ENCODE data around the gene TRIM44. TPM values are rescaled to one million over a fixed set of nuclear protein-coding genes. Genes with fewer than 3 reads are reported as not detected.

TRIM44 gene
- total RNA-seq, 3 donors from 2014 or later (not counting 1 experiment from before 2014, with no cell fraction given) = 47.0 to 62.6 (median 51.9) TPM

DNA sequence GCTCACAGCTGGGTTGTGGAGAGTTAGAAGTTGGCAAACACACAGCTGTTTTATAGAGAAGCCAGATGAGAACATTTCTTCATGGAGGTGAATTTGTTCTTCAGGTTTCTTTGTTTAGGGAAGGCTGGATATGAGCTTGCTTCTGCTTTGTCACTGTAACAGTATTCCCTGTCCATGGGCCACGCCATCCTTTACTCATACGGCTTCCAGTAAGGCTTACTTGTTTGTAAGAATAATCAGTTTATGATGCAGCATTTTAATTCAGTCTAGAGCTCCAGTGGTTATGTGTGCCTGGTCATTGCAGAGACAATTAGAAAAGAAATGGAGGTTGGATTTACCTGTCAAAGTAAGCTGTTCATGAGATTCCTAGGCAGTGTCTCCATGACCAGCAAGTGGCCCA lies 131.8 kb downstream of the TRIM44 start:
- Mint-ChIP-seq H3K9me3 (no peaks in the 10 kb centered on the region), H3K27me3 (ENCODE audit: low read depth in 2 of 2) (no peaks in the 10 kb centered on the region), H3K36me3 (peaks cover under 1% of the 10 kb centered on the region), H3K4me3 (no peak overlapping the region), H3K4me1 (peaks cover 49 to 56% of the 10 kb centered on the region in 2 donors), H3K27ac (no peak overlapping the region)
- intact Hi-C loops (cut with micrococcal nuclease) = no loop called here
- DNase-seq (no peak), ATAC-seq (no peak)
- Histone ChIP-seq H3K9me3 (ENCODE audit: control insufficient read depth, insufficient read depth, low read length) (no peaks in the 10 kb centered on the region), H3K36me3 (ENCODE audit: control insufficient read depth, insufficient read depth, low read length) (no peaks in the 10 kb centered on the region), H3K27me3 (ENCODE audit: control insufficient read depth, insufficient read depth, low read length) (no peaks in the 10 kb centered on the region), H3K4me3 (ENCODE audit: low read length) (no peak overlapping the region), H3K27ac (ENCODE audit: low read length) (no peak overlapping the region), H3K4me1 (ENCODE audit: control insufficient read depth, insufficient read depth, low read length) (no peaks in the 10 kb centered on the region)
- TF ChIP-seq, protein P1, sequence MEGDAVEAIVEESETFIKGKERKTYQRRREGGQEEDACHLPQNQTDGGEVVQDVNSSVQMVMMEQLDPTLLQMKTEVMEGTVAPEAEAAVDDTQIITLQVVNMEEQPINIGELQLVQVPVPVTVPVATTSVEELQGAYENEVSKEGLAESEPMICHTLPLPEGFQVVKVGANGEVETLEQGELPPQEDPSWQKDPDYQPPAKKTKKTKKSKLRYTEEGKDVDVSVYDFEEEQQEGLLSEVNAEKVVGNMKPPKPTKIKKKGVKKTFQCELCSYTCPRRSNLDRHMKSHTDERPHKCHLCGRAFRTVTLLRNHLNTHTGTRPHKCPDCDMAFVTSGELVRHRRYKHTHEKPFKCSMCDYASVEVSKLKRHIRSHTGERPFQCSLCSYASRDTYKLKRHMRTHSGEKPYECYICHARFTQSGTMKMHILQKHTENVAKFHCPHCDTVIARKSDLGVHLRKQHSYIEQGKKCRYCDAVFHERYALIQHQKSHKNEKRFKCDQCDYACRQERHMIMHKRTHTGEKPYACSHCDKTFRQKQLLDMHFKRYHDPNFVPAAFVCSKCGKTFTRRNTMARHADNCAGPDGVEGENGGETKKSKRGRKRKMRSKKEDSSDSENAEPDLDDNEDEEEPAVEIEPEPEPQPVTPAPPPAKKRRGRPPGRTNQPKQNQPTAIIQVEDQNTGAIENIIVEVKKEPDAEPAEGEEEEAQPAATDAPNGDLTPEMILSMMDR (IDR thresholded peaks at IDR 0.05) = no peak
- WGBS (ENCODE audit: insufficient coverage) = 95% methylated on average over 2 of the region's 2 CpGs

DNA sequence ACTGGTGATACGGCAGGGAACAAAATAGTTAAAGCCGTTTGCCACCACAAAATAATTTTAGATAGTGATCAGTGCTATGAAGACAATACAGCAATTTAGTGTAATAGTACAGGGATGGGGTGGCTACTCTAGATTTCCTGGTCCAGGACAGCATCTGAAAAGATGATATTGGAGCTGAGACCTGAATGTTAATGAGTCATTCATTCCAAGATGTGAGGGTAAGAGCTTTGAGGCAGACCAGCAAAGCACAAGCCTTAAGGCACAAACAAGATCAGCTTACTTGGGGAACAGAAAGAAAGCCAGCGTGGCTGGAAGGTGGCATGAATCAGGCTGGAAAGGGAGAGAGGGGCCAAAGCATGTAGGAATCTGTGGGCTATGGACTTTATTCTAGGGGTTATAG lies 132.3 kb downstream of the TRIM44 start:
- H3K4me1 Mint-ChIP-seq = peaks cover 54 to 61% of the 10 kb centered on the region in 2 donors

DNA sequence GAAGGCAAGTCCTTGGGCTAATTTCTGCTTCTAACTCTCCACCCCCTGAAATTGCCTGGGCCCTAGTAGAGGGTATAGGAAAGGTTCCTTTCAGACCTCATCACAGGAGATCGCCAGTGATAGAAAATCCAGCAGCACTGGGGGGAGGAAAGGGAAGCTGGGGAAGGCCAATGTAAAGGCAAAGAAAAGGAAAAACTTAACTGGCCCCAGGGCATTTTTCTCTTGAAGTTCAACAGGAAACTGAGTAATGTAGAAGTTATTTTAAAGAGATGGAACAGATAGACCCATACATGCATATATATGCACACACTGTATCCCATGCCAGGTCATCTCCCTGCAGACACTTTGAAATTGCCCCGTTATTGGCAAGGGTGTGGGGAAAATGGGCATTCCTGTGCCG lies 134.0 kb downstream of the TRIM44 start:
- Histone ChIP-seq H3K4me3 (ENCODE audit: low read length) (no peak overlapping the region), H3K27ac (ENCODE audit: low read length) (no peak overlapping the region), H3K36me3 (ENCODE audit: control insufficient read depth, insufficient read depth, low read length) (no peaks in the 10 kb centered on the region), H3K9me3 (ENCODE audit: control insufficient read depth, insufficient read depth, low read length) (no peaks in the 10 kb centered on the region), H3K27me3 (ENCODE audit: control insufficient read depth, insufficient read depth, low read length) (no peaks in the 10 kb centered on the region), H3K4me1 (ENCODE audit: control insufficient read depth, insufficient read depth, low read length) (peaks cover 3% of the 10 kb centered on the region)
- TF ChIP-seq, protein P1 (IDR thresholded peaks at IDR 0.05) = no peak
- 95% methylated on average over 2 of the region's 3 CpGs for WGBS (ENCODE audit: insufficient coverage)
- intact Hi-C loops (cut with micrococcal nuclease) = no loop called here
- Mint-ChIP-seq H3K4me3 (no peak overlapping the region), H3K9me3 (no peaks in the 10 kb centered on the region), H3K4me1 (peaks cover 62 to 64% of the 10 kb centered on the region in 2 donors), H3K27me3 (ENCODE audit: low read depth in 2 of 2) (no peaks in the 10 kb centered on the region), H3K36me3 (peaks cover 7% of the 10 kb centered on the region), H3K27ac (peak overlapping the region in 1 of 2 donors; percentile 21)
- DNase-seq = no peak
- ATAC-seq = no peak

More for the DNA sequence above, 132.3 kb downstream of the TRIM44 start:
- Histone ChIP-seq H3K9me3 (ENCODE audit: control insufficient read depth, insufficient read depth, low read length) (no peaks in the 10 kb centered on the region), H3K27me3 (ENCODE audit: control insufficient read depth, insufficient read depth, low read length) (no peaks in the 10 kb centered on the region), H3K4me1 (ENCODE audit: control insufficient read depth, insufficient read depth, low read length) (no peaks in the 10 kb centered on the region), H3K27ac (ENCODE audit: low read length) (no peak overlapping the region), H3K36me3 (ENCODE audit: control insufficient read depth, insufficient read depth, low read length) (no peaks in the 10 kb centered on the region), H3K4me3 (ENCODE audit: low read length) (no peak overlapping the region)
- DNase-seq (no peak), ATAC-seq (no peak)
- TF ChIP-seq, protein P1 (IDR thresholded peaks at IDR 0.05) = no peak
- intact Hi-C loops (cut with micrococcal nuclease) = no loop called here
- Mint-ChIP-seq H3K27me3 (ENCODE audit: low read depth in 2 of 2) (no peaks in the 10 kb centered on the region), H3K27ac (no peak overlapping the region), H3K36me3 (peaks cover 6% of the 10 kb centered on the region), H3K9me3 (no peaks in the 10 kb centered on the region), H3K4me3 (no peak overlapping the region)
- 99% methylated on average over 3 of the region's 3 CpGs for WGBS (ENCODE audit: insufficient coverage)

DNA sequence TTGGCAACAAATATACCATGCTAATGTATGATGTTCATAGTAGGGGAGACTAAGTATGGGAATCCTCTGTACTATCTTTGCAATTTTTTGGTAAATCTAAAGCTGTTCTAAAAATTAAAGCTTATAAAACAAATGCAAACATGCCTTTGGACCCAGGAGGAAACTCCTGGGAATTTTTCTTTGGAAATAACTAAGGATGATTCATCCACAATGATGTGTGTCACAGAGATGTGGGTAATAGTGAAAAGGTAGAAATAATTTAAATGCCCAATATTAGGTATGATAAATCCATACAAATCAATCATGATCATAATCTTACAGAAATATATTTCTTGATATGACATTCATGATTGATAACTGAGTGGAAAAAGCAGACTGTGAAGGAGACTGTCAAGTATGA lies 135.8 kb downstream of the TRIM44 start:
- no peak for ATAC-seq
- no peak for DNase-seq
- no peaks in the 10 kb centered on the region for H3K36me3 ChIP-seq (ENCODE audit: control insufficient read depth, insufficient read depth, low read length)
- Mint-ChIP-seq H3K27ac (no peak overlapping the region), H3K9me3 (no peaks in the 10 kb centered on the region), H3K27me3 (ENCODE audit: low read depth in 2 of 2) (no peaks in the 10 kb centered on the region), H3K36me3 (peaks cover 7% of the 10 kb centered on the region), H3K4me3 (no peak overlapping the region), H3K4me1 (peaks cover 50 to 71% of the 10 kb centered on the region in 2 donors)
- no peak overlapping the region for H3K27ac ChIP-seq (ENCODE audit: low read length)
- no peak overlapping the region for H3K4me3 ChIP-seq (ENCODE audit: low read length)
- TF ChIP-seq, protein P1 (IDR thresholded peaks at IDR 0.05) = no peak
- no peaks in the 10 kb centered on the region for H3K9me3 ChIP-seq (ENCODE audit: control insufficient read depth, insufficient read depth, low read length)
- peaks cover 3% of the 10 kb centered on the region for H3K4me1 ChIP-seq (ENCODE audit: control insufficient read depth, insufficient read depth, low read length)
- intact Hi-C loops (cut with micrococcal nuclease) = no loop called here
- H3K27me3 ChIP-seq (ENCODE audit: control insufficient read depth, insufficient read depth, low read length) = no peaks in the 10 kb centered on the region
